H9 (cell line): Measurements from ENCODE around the gene ELFN1. TPM values are rescaled to one million over a fixed set of nuclear protein-coding genes. Genes with fewer than 3 reads are reported as not detected.

ENCODE experiments used
- DNase-seq: peaks from one replicate; pipeline ENCODE4 v3.0.0-alpha.2; 2017
- H2AFZ ChIP-seq: one replicate; pipeline ENCODE4 v1.6.1; 2013; ENCODE audit warnings: mild to moderate bottlenecking, low read length, control low read depth, moderate library complexity
- H2AK5ac ChIP-seq: 2 replicates; pipeline ENCODE4 v1.6.1; 2013; ENCODE audit warnings: low read length, control low read depth, mixed read lengths; ENCODE audit not compliant: insufficient read length
- H2BK120ac ChIP-seq: one replicate; pipeline ENCODE4 v1.6.1; 2013; ENCODE audit warnings: low read depth, mild to moderate bottlenecking, low read length, control low read depth, inconsistent platforms; ENCODE audit not compliant: poor library complexity, severe bottlenecking
- H2BK12ac ChIP-seq: 2 replicates; pipeline ENCODE4 v1.6.1; 2013; ENCODE audit warnings: low read length, control low read depth, mixed read lengths, low read depth; ENCODE audit not compliant: insufficient read length
- H2BK15ac ChIP-seq: 2 replicates; pipeline ENCODE4 v1.6.1; 2013; ENCODE audit warnings: low read depth, low read length, control low read depth
- H2BK20ac ChIP-seq: one replicate; pipeline ENCODE4 v1.6.1; 2013; ENCODE audit warnings: low read depth, mild to moderate bottlenecking, low read length, control low read depth, inconsistent platforms; ENCODE audit not compliant: poor library complexity, severe bottlenecking
- H2BK5ac ChIP-seq: 2 replicates; pipeline ENCODE4 v1.6.1; 2013; ENCODE audit warnings: low read length, control low read depth, mixed read lengths; ENCODE audit not compliant: insufficient read length
- H3K14ac ChIP-seq: 2 replicates; pipeline ENCODE4 v1.6.1; 2013; ENCODE audit warnings: low read length, control low read depth; ENCODE audit not compliant: insufficient read depth
- H3K18ac ChIP-seq: 2 replicates; pipeline ENCODE4 v1.6.1; 2013; ENCODE audit warnings: low read depth, mild to moderate bottlenecking, mixed read lengths, low read length, control low read depth; ENCODE audit not compliant: insufficient read length
- H3K23ac ChIP-seq: 2 replicates; pipeline ENCODE4 v1.6.1; 2013; ENCODE audit warnings: low read length, control low read depth, mixed read lengths, low read depth; ENCODE audit not compliant: insufficient read length
- H3K23me2 ChIP-seq: 2 replicates; pipeline ENCODE4 v1.6.1; 2013; ENCODE audit warnings: low read depth, mild to moderate bottlenecking, mixed read lengths, low read length, control low read depth; ENCODE audit not compliant: insufficient read length, poor library complexity, severe bottlenecking
- H3K27ac ChIP-seq: 2 replicates; pipeline ENCODE4 v1.5.1; 2013; ENCODE audit warnings: low read length, control low read depth, mixed read lengths, low read depth; ENCODE audit not compliant: insufficient read length
- H3K27me3 ChIP-seq: 2 replicates; pipeline ENCODE4 v1.6.1; 2013; ENCODE audit warnings: low read length, control low read depth, inconsistent platforms; ENCODE audit not compliant: insufficient read depth
- H3K4ac ChIP-seq: 2 replicates; pipeline ENCODE4 v1.6.1; 2013; ENCODE audit warnings: low read depth, mild to moderate bottlenecking, control low read depth, inconsistent platforms, low read length, moderate library complexity
- H3K4me1 ChIP-seq: 2 replicates; pipeline ENCODE4 v1.6.1; 2013; ENCODE audit warnings: low read length, control low read depth, inconsistent platforms; ENCODE audit not compliant: insufficient read depth
- H3K4me2 ChIP-seq: 2 replicates; pipeline ENCODE4 v1.6.1; 2013; ENCODE audit warnings: low read length, control low read depth, mixed read lengths; ENCODE audit not compliant: insufficient read length, insufficient read depth
- H3K56ac ChIP-seq: 2 replicates; pipeline ENCODE4 v1.6.1; 2013; ENCODE audit warnings: low read depth, mild to moderate bottlenecking, mixed read lengths, low read length, control low read depth; ENCODE audit not compliant: insufficient read length
- H3K79me1 ChIP-seq: 2 replicates; pipeline ENCODE4 v1.6.1; 2013; ENCODE audit warnings: low read depth, mild to moderate bottlenecking, moderate library complexity, low read length, control low read depth, inconsistent platforms; ENCODE audit not compliant: insufficient read depth, poor library complexity, severe bottlenecking
- H3K79me2 ChIP-seq: 2 replicates; pipeline ENCODE4 v1.6.1; 2013; ENCODE audit warnings: low read length, control low read depth, inconsistent platforms; ENCODE audit not compliant: insufficient read depth
- H3K9ac ChIP-seq: 2 replicates; pipeline ENCODE4 v1.6.1; 2013; ENCODE audit warnings: low read length, control low read depth, mixed read lengths; ENCODE audit not compliant: insufficient read length; ENCODE audit errors: extremely low read depth
- H3K9me3 ChIP-seq: one replicate; pipeline ENCODE4 v1.6.1; 2013; ENCODE audit warnings: low read depth, low read length, inconsistent platforms; ENCODE audit not compliant: control insufficient read depth
- H3T11ph ChIP-seq: one replicate; pipeline ENCODE4 v1.6.1; 2013; ENCODE audit warnings: mild to moderate bottlenecking, low read length, control low read depth, inconsistent platforms
- H4K20me1 ChIP-seq: one replicate; pipeline ENCODE4 v1.6.1; 2013; ENCODE audit not compliant: control insufficient read depth, insufficient read length, insufficient read depth
- H4K5ac ChIP-seq: 2 replicates; pipeline ENCODE4 v1.6.1; 2013; ENCODE audit warnings: low read depth, mild to moderate bottlenecking, mixed read lengths, low read length, control low read depth; ENCODE audit not compliant: insufficient read length
- H4K8ac ChIP-seq: replicated peaks from 2 replicates; pipeline ENCODE4 v1.6.1; 2013; ENCODE audit warnings: low read length, control low read depth, mixed read lengths, low read depth; ENCODE audit not compliant: insufficient read length
- H4K91ac ChIP-seq: 2 replicates; pipeline ENCODE4 v1.6.1; 2013; ENCODE audit warnings: low read depth, mild to moderate bottlenecking, moderate library complexity, mixed read lengths, low read length, control low read depth; ENCODE audit not compliant: insufficient read length
- H3K27ac Mint-ChIP-seq, 3 experiments: 2 replicates in 2 of 3; 3 replicates in 1 of 3; pipeline ENCODE4 v1.8.0; 2020 to 2021; ENCODE audit warnings: mixed read lengths in 3 of 3, mild to moderate bottlenecking in 1 of 3, moderate library complexity in 1 of 3
- H3K27me3 Mint-ChIP-seq: 2 replicates; pipeline ENCODE4 v1.8.0; 2021; ENCODE audit warnings: low read depth, mild to moderate bottlenecking, moderate library complexity, mixed read lengths
- H3K36me3 Mint-ChIP-seq, 3 experiments: 2 replicates in 2 of 3; 3 replicates in 1 of 3; pipeline ENCODE4 v1.8.0; 2020 to 2021; ENCODE audit warnings: low read depth in 3 of 3, mixed read lengths in 3 of 3; ENCODE audit not compliant: insufficient read depth in 1 of 3
- H3K4me1 Mint-ChIP-seq, 2 experiments: 2 replicates each; pipeline ENCODE4 v1.8.0; 2020; ENCODE audit warnings: mixed read lengths in 2 of 2
- H3K4me3 Mint-ChIP-seq, 2 experiments: 2 replicates in 1 of 2; 3 replicates in 1 of 2; pipeline ENCODE4 v1.8.0; 2020 to 2021; ENCODE audit warnings: mild to moderate bottlenecking in 2 of 2, mixed read lengths in 2 of 2, moderate library complexity in 1 of 2
- H3K9me3 Mint-ChIP-seq, 2 experiments: 2 replicates in 1 of 2; 3 replicates in 1 of 2; pipeline ENCODE4 v1.8.0; 2020; ENCODE audit warnings: mild to moderate bottlenecking in 2 of 2, mixed read lengths in 2 of 2, moderate library complexity in 1 of 2
- CTCF ChIP-seq: fragments of 200-600 bp; sonication (generic); conservative IDR thresholded peaks from 3 replicates; pipeline ENCODE4 v1.8.0; 2021; ENCODE audit warnings: antibody characterized with exemption, mild to moderate bottlenecking
- WGBS: extraction: QIAGEN DNeasy Blood & Tissue Kit; methylation state at CpG from one replicate; pipeline ENCODE4 v1.1.7; 2013; ENCODE audit warnings: missing lambda C conversion rate, low lambda C conversion rate, mixed read lengths; ENCODE audit not compliant: insufficient read length; ENCODE audit errors: extremely low coverage; 5-methylcytosine and 5-hydroxymethylcytosine counted together
- total RNA-seq: library from RNA; stranded (reverse); gene quantifications from 2 replicates; pipeline ENCODE4 v1.2.1, GENCODE V29; 2021

The ELFN1 gene
- total RNA-seq, 1 experiment from 2014 or later: 3.7 TPM

DNA sequence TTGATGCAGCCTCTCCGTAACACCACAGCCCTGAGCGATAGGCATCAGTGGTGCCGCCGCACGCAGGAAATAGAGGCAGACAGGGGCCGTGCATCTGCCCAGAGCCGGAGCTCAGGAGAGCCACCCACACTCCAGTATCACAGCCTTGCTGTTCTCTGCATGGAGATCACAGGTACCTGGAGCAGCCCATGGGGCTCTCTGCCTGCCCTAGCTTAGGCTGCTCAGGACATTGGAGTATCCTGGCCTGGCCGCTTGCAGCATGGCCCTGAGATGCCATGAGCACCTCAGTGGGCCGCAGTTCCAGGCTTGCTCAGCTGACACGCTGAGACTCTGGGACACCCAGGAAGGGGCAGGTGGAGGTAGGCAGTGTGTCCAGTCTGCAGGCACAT lies 47.0 kb downstream of the ELFN1 start:
- no CpG with 5 or more reads among the region's 10 CpGs for WGBS
- no peak overlapping the region for H4K5ac ChIP-seq
- H3K4me1 ChIP-seq: peaks cover 8% of the 10 kb centered on the region; the same call in 1 of the 2 replicates
- no peak overlapping the region for H3K18ac ChIP-seq
- no peak overlapping the region for H3K4me2 ChIP-seq
- H3K4ac ChIP-seq: no peak overlapping the region
- H3K79me1 ChIP-seq: no peaks in the 10 kb centered on the region
- H2AK5ac ChIP-seq: no peak overlapping the region
- peak overlapping the region in 1 of 3 experiments; percentile 72; a peak in 1 of 7 replicates for H3K27ac Mint-ChIP-seq
- H3T11ph ChIP-seq: no peak overlapping the region
- no peak for DNase-seq
- H3K23me2 ChIP-seq: no peaks in the 10 kb centered on the region
- no peaks in the 10 kb centered on the region for H3K27me3 ChIP-seq
- no peak overlapping the region for H3K9ac ChIP-seq
- peaks cover 3% of the 10 kb centered on the region for H4K20me1 ChIP-seq
- peaks cover 32 to 68% of the 10 kb centered on the region in 2 experiments for H3K4me1 Mint-ChIP-seq
- H3K56ac ChIP-seq: no peak overlapping the region
- no peak overlapping the region for H2BK20ac ChIP-seq
- H2AFZ ChIP-seq: no peak overlapping the region
- H2BK15ac ChIP-seq: no peak overlapping the region
- H3K4me3 Mint-ChIP-seq: no peak overlapping the region
- no peaks in the 10 kb centered on the region for H3K79me2 ChIP-seq
- no peak overlapping the region for H2BK5ac ChIP-seq
- TF ChIP-seq CTCF: no peak
- H2BK12ac ChIP-seq: no peak overlapping the region
- no peaks in the 10 kb centered on the region for H3K9me3 Mint-ChIP-seq
- no peaks in the 10 kb centered on the region for H3K36me3 Mint-ChIP-seq
- H4K91ac ChIP-seq: no peak overlapping the region
- H2BK120ac ChIP-seq: no peak overlapping the region
- no peak overlapping the region for H4K8ac ChIP-seq
- no peak overlapping the region; the same call in 1 of the 2 replicates for H3K14ac ChIP-seq
- H3K9me3 ChIP-seq: no peaks in the 10 kb centered on the region
- H3K23ac ChIP-seq: no peak overlapping the region
- H3K27me3 Mint-ChIP-seq: peaks cover 4% of the 10 kb centered on the region
- no peak overlapping the region for H3K27ac ChIP-seq
